Gastrocnemius medialis (tissue), 4 donors: Measurements from ENCODE around the gene CBX7.
A peak's percentile ranks its signal among the peaks of the same experiment; 100 is the strongest.

Experiments
- POLR2A ChIP-seq, 2 donors: fragments of 450-650 bp; IDR thresholded peaks; one replicate each; pipeline ENCODE4 v1.6.1; 2017; ENCODE audit warnings: antibody characterized with exemption in 2 of 2, mild to moderate bottlenecking in 2 of 2, moderate library complexity in 2 of 2
- TF ChIP-seq, protein P1 (sequence below), 5 experiments: fragments of 450-650 bp in 3 of 5; fragments of 200-600 bp in 2 of 5; sonication (generic) in 2 of 5; IDR thresholded peaks in 4 of 5; conservative IDR thresholded peaks in 1 of 5; 1 replicate in 4 of 5; 2 replicates in 1 of 5; pipeline ENCODE4 v1.5.1; 2016 to 2019; ENCODE audit warnings: antibody characterized with exemption in 5 of 5, mild to moderate bottlenecking in 3 of 5, moderate library complexity in 3 of 5

DNA sequence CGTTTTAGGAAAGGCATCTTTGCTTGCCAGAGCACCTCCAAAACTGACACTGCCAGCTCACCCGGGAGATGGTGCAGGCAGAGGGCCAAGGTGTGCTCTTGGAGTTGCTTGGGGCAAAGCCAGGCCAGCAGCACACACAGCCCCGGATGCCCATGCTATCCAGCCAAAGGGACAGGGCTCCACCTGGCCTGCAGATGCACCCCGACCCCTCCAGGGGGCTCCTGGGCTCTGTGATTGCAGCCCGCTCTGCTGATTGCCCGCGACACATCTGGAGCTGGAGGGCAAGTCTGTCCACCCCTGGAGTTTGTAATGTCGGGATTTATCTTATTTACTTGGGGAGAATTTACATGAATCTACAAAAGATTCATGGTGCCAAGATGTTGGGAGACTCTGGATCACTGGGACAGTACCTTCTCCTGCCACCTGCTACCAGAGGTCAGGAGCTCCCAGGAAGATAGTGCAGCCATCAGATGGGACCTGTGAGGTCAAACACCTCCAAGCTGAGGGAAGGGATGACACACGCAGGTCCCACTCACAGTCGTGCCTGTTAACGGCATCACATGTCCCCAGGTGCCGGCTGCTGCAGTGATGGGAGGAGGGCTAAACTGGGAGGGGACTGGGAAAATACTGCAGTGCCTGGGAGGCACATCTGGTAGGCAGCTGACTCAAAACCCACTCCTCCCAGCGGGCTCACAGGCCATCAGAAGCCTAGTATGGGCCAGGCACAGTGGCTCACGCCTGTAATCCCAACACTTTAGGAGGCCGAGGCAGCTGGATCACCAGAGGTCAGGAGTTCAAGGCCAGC lies 17.2 kb downstream of the CBX7 start:
- TF ChIP-seq, protein P1, sequence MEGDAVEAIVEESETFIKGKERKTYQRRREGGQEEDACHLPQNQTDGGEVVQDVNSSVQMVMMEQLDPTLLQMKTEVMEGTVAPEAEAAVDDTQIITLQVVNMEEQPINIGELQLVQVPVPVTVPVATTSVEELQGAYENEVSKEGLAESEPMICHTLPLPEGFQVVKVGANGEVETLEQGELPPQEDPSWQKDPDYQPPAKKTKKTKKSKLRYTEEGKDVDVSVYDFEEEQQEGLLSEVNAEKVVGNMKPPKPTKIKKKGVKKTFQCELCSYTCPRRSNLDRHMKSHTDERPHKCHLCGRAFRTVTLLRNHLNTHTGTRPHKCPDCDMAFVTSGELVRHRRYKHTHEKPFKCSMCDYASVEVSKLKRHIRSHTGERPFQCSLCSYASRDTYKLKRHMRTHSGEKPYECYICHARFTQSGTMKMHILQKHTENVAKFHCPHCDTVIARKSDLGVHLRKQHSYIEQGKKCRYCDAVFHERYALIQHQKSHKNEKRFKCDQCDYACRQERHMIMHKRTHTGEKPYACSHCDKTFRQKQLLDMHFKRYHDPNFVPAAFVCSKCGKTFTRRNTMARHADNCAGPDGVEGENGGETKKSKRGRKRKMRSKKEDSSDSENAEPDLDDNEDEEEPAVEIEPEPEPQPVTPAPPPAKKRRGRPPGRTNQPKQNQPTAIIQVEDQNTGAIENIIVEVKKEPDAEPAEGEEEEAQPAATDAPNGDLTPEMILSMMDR (IDR thresholded peaks at IDR 0.05 in 4 of 5, conservative IDR thresholded peaks at IDR 0.05 in 1 of 5) = peak in 1 of 5 experiments; percentile 26
- no peak for TF ChIP-seq POLR2A (IDR thresholded peaks at IDR 0.05)
